GM19351 (cell line): Measurements from ENCODE around the gene RNF34.
"Not testable (repeated sequence)": the region's sequence is repeated elsewhere in the genome, so short reads cannot be mapped to it uniquely, and the experiment has no call there.

ENCODE experiments used
- ATAC-seq: cut with Tn5 transposase; IDR thresholded peaks from one replicate; pipeline ENCODE4 v1.9.1; 2021; ENCODE audit warnings: mild to moderate bottlenecking, moderate library complexity; ENCODE audit not compliant: unreplicated experiment

Gene RNF34

DNA sequence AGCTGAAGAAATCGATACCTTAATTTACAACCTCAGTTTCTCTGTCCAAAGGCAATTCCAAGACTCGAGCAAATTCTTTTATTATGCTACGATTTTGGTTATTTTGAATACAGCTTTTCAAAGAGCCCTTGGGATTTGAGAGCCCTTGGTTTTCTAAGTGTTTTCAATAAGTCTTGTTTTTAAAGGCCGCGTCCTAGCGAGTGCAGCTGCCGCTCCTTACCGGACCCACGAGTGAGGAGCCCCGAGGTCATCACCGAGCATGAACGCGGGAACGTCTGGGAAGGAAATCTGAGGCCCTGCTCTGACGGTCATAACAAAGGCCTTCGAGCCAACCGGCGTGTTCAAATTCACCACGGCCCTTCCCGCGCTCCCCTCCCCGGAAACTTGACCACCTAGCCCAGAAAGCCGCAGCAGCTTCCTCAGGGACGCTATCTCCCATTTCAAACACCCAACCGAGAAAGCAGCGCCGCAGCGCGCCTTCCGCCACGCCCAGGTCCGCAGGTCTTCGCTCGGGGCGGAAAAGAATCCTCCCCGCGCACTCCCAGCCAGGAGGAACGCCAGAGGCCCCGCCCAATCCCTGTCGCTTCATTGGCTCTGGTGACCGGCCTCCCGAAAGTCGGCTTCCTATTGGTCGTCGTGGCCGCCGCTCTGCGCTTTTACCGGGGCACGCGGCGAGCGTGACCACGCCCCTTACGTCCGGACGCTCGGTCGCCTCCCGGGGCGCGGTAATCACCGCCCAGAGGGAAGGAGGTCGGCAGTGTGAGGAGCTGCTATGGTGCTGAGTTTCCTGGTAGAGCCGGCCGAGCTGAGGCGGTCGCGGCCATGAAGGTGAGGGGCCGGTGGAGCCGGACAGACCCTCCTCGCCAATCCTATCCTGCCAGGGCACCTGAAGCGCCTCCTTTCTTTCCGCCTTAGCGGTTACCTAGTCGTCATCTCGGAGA, at the start of gene RNF34:
RNF34 (plus strand) TSS at position 728 of the 941 bp plus-strand sequence; CDS start at position 823, 95 bp downstream.
- ATAC-seq, result peak; percentile 90

GRCh38 chr12:121351820-121352681, 47.9 kb upstream of the RNF34 start, which contains the start of gene ANAPC5:
TSS of gene ANAPC5 (minus strand) at chr12:121352411. CDS start at chr12:121352340, 71 bp downstream.
- peak; percentile 99 for ATAC-seq

- ATAC-seq, result peak; percentile 29
Measured at GRCh38 chr12:121352682-121353018, 47.3 kb upstream of the RNF34 start.

GRCh38 chr12:121355818-121356217, 44.1 kb upstream of the RNF34 start:
- ATAC-seq, result no peak

GRCh38 chr12:121356657-121357056, 43.3 kb upstream of the RNF34 start:
- ATAC-seq, result no peak

DNA sequence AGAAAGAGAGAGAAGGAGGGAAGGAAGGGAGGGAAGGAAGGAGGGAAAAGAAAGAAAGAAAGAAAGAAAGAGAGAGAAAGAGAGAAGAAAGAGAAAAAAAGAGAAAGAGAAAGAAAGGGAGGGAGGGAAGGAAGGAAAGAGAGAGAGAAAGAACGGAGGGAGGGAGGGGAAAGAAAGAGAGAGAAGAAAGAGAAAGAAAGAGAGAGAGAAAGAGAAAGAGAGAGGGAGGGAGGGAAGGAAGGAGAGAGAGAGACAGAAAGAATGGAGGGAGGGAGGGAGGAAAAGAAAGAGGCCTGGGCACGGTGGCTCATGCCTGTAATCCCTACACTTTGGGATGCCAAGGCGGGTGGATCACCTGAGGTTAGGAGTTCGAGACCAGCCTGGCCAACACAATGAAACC, 42.6 kb upstream of the RNF34 start:
- no peak for ATAC-seq

- ATAC-seq, result no peak
Measured at GRCh38 chr12:121358073-121358472, 41.8 kb upstream of the RNF34 start.

GRCh38 chr12:121364683-121365121, 35.2 kb upstream of the RNF34 start:
- no peak for ATAC-seq

- ATAC-seq, result no peak
Measured at GRCh38 chr12:121365416-121366062, 34.4 kb upstream of the RNF34 start.

DNA sequence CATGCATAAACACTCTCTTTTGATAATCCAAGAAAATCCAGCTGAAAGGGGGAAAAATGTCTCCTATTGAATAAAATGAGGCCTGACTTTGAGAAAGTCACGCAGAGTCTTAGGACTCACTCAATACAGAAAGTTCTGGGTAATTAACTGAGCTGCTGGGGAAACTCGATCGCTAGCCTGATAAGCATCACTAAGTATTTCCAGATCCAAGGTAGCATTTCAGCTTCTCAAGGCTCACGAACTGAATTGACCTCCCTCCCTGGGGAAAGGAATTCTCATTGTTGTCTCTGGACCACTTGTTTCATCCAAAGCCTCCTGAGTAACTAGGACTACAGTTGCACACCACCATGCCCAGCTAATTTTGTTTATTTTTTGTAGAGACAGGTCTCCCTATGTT, 33.9 kb upstream of the RNF34 start:
- ATAC-seq, result no peak

- no peak for ATAC-seq
Measured at GRCh38 chr12:121371404-121371803, 28.5 kb upstream of the RNF34 start.

DNA sequence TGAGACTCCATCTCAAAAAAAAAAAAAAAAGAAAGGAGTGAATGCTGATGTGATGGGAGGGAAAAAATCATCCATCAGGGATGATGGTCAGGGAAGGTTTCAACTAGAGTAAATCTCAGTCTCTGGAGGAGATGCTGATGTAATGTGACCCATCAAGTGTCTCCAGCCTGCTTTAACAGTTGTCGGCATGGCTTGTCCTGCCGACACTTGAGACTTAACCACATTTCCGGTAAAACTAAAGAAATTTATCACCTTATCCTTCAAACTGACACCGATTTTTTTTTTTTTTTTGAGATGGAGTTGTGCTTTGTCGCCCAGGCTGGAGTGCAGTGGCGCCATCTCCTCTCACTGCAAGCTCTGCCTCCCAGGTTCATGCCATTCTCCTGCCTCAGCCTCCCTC, 26.2 kb upstream of the RNF34 start:
- ATAC-seq, result no peak

- not testable (repeated sequence) for ATAC-seq
Measured at GRCh38 chr12:121374336-121374735, 25.6 kb upstream of the RNF34 start.

GRCh38 chr12:121374945-121375584, 24.9 kb upstream of the RNF34 start:
- ATAC-seq, result not testable (repeated sequence)

GRCh38 chr12:121376754-121377697, 22.9 kb upstream of the RNF34 start:
- no peak for ATAC-seq

DNA sequence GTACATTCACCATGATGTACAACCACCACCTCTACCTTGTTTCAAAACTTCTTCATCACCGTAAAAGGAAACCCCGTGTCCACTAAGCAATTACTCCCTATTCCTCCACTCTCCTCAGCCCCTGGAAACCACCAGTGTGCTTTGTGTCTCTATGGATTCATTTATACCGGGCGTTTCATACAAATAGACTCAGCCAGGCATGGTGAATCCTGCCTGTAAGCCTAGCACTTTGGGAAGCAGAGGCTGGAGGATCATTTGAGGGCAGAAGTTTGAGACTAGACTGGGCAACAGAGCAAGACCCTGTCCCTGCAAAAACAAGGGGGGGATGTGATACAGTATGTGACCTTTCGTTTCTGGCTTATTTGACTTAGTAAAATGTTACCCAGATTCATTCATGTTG, 21.2 kb upstream of the RNF34 start:
- no peak for ATAC-seq

DNA sequence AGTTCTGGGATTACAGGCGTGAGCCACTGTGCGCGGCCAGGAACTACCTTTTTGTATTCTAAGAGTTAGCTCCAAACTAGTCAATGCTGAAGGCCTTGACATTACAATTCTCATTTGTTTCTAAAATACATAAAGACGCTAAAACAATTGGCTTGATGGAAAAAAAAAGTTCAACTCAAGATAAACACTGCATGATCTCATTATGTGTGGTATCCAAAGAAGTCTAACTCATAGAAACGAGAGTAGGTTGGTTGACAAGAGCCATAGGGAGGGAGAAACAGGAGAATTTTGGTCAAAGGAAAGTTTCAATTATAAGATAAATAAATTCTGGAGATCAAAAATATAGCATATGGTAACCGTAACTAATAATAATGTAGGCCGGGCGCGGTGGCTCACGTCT, 20.0 kb upstream of the RNF34 start:
- ATAC-seq, result no peak

- ATAC-seq, result no peak
Measured at GRCh38 chr12:121383601-121384021, 16.3 kb upstream of the RNF34 start.

- not testable (repeated sequence) for ATAC-seq
Measured at GRCh38 chr12:121384891-121385290, 15.0 kb upstream of the RNF34 start.
